IPS-NIHi7 (cell line): ENCODE measurements around the gene FAM181A.

ENCODE experiments used
- DNase-seq: peaks from one replicate; pipeline ENCODE4 v3.0.0; 2012; ENCODE audit warnings: mixed read lengths; ENCODE audit errors: extremely low spot score

The FAM181A gene

DNA sequence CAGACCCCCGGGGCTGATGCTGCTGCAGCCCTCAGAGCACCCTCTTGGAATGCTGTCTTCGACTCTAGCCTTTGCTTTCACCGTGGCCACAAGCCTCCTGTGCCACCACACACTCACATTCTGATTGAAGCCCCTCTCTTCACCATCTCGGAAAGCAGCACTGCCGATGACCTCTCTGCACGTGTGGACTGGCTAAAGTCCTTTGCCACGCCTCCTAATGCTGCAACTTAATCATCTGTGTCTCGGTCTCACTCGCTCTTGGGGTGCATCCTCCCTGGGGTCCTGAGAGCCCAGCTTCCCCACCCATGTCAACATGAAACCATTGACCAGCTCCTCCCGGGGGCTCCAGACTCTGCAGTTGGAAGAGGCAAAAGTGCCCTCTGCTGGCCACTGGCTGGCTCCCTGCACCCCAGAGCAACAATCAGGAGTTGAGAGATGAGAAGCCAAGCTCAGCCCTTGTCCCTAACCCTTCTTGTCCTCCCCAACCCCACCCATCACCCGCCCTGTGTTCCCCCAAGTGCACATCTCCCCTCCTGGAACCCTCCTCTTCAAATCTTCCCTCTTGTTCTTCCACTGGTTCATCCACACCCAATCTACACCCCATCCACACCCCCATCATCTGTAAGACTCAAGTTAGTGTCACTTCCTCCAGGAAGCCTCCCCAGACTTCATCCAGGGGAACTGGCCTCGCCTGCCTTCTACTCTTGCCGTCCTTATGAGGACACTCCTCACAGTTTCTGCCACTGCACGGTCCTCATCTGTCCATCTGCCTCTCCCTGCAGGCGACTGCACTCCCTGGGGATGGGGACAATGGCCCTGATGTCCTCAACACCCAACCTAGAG, 23.6 kb upstream of the FAM181A start:
- DNase-seq = peak; percentile 71

DNA sequence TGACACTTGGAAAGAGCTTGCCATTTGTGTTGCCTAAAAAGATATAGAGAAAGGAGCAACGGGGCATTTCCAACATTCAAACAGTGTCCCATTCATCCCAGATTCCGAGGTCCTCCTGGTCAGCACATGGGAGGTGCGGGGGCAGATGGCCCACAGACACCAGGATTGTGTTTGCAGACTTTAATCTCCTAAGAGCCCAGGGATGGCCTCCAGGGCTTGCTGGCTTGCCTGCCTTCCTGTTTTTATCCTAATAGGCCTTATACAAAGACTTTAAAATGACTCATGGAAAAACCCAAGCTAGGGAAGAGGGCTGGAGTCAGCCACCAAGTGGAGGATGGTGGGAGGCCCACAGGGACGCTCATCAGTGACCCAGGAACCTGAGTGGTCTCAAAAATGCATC, 21.5 kb upstream of the FAM181A start:
- DNase-seq = peak; percentile 33

DNA sequence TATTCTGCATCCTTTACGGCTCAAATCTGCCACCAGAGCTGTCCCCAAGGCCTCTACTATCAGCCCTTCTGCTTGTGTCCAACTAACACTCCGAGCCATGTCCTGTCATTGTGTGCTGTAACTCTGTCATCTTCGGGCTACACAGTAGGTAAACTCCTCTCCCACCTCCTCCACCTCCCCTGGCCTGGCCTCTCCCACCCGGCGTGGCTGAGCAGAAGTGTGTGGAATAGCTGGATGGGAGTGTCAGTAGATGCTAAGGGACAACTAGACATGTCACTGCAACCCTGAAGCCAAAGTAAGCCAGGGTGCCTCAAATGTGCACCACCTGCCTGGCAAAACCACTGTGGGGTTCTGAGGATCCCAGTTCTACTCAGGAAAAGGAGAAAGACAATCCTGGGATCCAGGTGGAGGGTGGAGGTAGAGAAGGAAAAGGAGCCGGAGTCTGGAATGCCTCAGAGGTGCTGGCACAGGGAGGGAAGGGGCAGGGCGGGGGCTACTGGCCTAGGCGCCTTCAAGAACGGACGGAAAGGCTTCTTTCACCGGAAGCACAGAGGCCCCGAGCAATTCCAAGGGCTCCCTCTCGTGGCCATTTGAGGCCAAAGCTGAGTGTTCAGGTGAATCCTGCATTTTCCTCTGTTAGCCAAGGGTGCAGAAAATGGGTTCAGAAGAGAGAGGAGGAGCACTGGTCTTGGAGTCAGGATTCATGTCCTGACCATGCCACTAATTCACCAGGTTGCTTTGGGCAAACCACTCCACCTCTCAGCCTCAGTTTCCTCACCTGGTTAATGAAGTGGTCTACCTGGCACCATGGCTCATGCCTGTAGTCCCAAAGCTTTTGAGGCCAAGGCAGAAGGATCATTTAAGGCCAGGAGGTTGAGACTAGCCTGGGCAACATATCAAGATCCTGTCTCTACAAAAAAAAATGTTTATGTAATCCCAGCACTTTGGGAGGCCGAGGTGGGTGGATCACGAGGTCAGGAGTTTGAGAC, 20.5 kb upstream of the FAM181A start:
- DNase-seq = peak; percentile 94

GRCh38 chr14:93909429-93910128, 17.6 kb upstream of the FAM181A start:
- DNase-seq = no peak

DNA sequence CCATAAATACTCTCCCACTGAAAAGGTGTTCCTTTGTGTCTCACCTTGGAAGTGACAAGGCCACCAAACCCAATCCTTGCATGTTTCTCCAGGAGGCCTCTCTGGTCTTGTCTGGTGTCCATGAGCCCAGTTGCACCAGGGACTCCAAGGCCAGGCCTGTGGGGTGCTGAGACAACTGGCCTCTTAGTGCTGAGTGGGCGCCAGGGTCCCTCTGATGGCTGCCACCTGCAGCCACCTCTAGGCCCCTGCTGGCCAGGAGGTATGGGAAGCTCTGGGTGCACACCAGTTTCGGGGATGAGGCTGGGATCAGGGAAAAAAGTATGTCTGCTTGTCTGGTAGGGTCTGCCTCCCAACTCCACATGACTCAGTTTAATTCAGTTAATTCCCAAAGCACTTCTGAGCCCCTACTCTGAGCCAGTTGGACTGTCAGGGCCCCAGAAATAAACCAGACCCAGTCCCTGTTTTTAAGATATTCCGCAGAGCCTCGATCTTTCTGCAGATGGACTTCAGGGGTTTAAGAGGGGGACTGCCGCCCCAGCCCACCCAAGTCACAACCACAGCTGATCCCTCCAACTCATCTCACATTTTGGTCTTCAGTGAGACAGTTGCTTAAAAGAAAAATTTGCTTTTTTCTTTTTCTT, 15.0 kb upstream of the FAM181A start:
- DNase-seq = no peak

DNA sequence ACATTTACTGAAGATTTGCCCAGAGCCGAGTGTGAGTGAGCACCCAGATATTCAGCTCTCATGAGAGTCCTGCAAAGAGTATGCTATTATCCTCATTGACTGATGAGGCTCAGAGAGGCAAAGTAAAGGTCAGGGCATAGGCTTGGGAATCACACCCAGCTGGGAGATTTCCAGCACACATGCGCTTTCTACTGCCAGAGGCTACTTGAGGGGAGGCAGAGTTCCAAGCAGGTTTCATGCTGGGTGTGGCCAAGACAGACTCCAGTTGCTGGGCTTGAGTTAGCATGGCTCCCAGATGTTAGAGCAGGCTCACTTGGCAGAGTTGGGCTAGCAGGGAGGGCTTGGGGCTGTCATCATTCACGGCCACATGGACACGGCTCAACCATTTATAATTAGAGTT, 14.4 kb upstream of the FAM181A start:
- no peak for DNase-seq

- no peak for DNase-seq
Observed at GRCh38 chr14:93914278-93914677, 12.9 kb upstream of the FAM181A start.

GRCh38 chr14:93915070-93915705, 12.0 kb upstream of the FAM181A start:
- DNase-seq = no peak

DNA sequence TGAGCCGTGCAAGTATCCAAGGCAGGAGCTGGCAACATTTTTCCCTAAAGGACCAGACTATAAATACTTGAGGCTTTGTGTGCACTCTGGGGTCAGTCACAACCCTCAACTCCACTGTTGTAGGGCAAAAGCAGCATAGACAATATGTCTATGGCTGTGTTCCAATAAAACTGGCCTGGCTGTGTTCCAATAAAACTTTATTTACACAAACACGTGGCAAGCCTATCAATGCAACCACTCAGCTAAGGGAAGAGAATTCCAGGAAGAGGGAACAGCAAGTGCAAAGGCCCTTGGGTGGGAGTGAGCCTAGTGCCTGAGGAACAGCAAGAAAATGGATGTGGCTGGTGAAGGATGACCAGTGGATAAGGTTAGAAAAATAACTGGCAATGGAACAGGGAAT, 11.3 kb upstream of the FAM181A start:
- DNase-seq = no peak

DNA sequence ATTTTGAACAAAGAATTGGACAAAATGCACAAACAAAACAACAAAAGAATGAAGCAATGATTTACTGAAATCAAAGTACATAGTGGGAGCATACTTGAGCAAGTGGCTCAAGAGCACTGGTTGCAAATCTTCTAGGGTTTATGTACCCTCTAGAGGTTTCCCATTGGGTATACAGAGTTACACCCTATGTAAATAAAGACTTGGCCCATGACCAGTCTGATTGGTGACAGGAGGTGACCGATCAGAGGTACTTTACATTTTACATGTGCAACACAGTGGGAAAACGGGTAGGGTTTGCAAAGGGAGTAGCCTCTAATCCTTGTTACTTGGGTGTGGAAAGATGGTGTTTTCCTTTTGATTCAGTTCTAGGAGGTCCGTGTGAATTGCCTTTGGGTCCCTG, 10.6 kb upstream of the FAM181A start:
- DNase-seq = no peak

DNA sequence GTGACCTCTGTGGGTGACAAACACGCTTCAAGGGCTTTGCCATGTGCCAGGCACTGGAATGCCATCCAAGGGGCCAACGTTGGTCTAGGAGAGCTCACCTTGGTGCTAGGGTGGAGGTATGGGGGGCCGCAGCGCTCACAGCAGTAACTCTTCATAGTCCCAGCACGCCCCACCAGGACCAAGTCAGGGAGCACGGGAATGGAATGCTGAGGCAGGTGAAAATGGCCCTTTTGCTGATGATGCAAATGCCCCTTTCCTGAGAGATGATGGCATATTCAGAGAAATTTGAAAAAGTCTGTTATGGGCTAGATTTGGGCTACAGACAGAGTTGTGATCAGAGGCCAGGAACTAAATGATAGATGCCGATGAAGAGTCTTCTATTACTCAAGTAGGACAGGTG, 10.0 kb upstream of the FAM181A start:
- DNase-seq = no peak

GRCh38 chr14:93921001-93921806, 5.9 kb upstream of the FAM181A start:
- DNase-seq = no peak

- DNase-seq = no peak
Observed at GRCh38 chr14:93923626-93924025, 3.5 kb upstream of the FAM181A start.

- DNase-seq = no peak
Observed at GRCh38 chr14:93924592-93925355, 2.4 kb upstream of the FAM181A start.

GRCh38 chr14:93925374-93925895, 1.7 kb upstream of the FAM181A start:
- no peak for DNase-seq

DNA sequence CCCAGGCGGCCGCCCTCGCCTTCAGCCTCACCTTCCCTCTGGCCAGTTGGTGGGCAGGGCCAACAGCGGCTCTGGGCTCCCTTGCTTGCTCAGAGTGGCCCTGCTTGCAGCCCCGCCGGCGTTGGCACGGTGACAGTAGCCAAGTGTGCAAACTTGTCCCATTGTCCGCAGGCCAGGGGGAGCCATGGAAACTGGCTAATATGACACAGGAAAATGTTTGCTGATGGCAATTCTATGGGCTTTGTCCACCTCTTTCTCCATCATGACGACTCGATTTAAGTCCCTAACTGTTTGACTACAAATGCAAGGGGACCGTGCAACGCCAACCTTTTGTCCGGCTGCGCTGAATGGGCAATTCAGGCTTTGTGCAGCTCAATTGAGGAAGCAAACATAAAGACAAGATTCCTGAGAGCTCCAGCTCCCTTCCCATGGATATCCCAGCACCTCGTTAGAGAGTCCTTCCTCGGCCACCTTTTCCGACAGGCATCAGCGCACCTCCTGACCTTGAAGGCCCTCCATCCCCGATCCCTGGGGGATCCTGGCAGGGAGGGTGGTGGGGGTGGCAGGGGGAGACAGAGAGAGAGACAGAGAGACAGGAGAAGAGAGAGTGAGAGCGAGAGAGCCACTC, 785 bp upstream of the FAM181A start:
- DNase-seq = no peak

DNA sequence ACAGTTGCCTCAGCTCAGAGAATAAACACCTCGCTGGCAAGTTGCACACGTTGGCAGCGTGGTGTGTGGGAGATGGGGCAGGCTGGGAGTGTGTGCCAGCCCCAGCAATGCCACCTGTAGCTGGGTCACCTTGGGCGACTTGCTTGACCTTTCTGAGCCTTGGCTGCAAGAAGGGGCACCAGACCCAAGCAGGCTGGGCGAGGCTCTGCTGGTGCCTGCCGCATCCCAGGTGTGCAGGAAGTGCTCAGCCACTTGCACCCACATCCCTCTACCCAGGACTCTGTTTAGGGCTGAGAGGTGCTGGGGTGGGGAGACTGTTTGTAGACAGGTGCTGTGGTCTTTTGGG, 629 bp downstream of the FAM181A start:
- no peak for DNase-seq

GRCh38 chr14:93928184-93929047, 1.3 kb downstream of the FAM181A start:
- no peak for DNase-seq
